Measurements from ENCODE around the gene KDR.

The KDR gene

DNA sequence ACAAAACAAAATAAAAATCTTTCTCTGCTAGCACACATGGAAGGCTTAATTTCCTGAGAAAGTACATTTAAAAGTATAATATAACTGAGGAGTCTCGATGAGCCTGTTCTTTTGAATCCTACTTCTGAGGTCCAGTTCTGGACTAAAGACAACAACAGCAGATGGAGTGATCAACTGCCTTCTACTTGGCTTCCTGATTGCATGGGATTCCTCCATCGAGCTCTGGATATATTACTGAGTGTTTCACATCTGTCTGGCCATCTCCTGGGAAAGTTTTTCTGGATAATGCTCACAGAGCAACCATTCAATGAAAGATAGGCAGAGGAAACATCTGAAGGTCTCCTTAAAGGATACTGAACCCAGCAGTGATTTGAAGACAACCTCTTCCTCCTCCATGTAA lies 42.6 kb downstream of the KDR start:
- H3K4me3 ChIP-seq (ENCODE audit: low read depth, low read length), result no peak overlapping the region
- no peak for DNase-seq (ENCODE audit: low read depth)
- TF ChIP-seq CTCF (IDR thresholded peaks at IDR 0.05; ENCODE audit: insufficient read depth, low read depth, low read length, missing control alignments), result no peak

- no peak overlapping the region for H3K4me3 ChIP-seq (ENCODE audit: low read depth, low read length)
- no peak for DNase-seq (ENCODE audit: low read depth)
- no peak for TF ChIP-seq CTCF (IDR thresholded peaks at IDR 0.05; ENCODE audit: insufficient read depth, low read depth, low read length, missing control alignments)
These were observed 45.1 kb downstream of the KDR start for GRCh38 chr4:55080174-55080865.

DNA sequence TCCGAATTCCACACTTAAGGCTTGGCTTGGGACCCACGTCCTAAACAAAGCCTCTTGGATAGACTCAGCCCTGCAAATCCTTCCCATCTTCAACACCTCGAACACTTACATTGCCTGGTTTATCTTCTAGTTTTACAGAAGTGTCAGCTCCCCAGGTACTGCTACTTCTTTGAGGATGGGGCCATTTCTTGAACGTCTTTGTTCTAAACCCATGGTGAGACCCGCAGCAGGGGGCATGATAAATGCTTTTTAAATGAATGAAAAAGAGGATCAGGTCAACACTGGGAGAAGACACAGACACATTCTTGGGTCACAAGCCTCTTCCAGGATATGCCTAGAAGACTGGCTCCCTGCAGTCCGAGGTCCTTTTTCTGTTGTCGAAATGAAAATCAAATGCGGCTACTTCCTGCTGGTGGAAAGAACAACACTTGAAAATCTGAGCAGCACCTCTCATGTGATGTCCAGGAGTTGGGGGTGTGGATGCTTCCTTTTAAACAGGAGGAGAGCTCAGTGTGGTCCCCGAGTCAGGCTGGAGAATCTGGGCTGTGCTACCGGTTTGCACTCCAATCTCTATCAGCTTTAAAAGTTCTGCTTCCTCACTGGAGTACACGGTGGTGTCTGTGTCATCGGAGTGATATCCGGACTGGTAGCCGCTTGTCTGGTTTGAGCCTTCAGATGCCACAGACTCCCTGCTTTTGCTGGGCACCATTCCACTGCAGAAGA lies 45.8 kb downstream of the KDR start:
- no peak overlapping the region for H3K4me3 ChIP-seq (ENCODE audit: low read depth, low read length)
- DNase-seq (ENCODE audit: low read depth), result no peak
- TF ChIP-seq CTCF (IDR thresholded peaks at IDR 0.05; ENCODE audit: insufficient read depth, low read depth, low read length, missing control alignments), result no peak

GRCh38 chr4:55078987-55079386 lies 46.4 kb downstream of the KDR start:
- DNase-seq (ENCODE audit: low read depth), result no peak
- TF ChIP-seq CTCF (IDR thresholded peaks at IDR 0.05; ENCODE audit: insufficient read depth, low read depth, low read length, missing control alignments), result no peak

GRCh38 chr4:55077577-55077976 lies 47.8 kb downstream of the KDR start:
- TF ChIP-seq CTCF (IDR thresholded peaks at IDR 0.05; ENCODE audit: insufficient read depth, low read depth, low read length, missing control alignments), result no peak

More at GRCh38 chr4:55078987-55079386, 46.4 kb downstream of the KDR start:
- no peak overlapping the region for H3K4me3 ChIP-seq (ENCODE audit: low read depth, low read length)

GRCh38 chr4:55075823-55076716 lies 49.3 kb downstream of the KDR start:
- no peak for DNase-seq (ENCODE audit: low read depth)
- no peak for TF ChIP-seq CTCF (IDR thresholded peaks at IDR 0.05; ENCODE audit: insufficient read depth, low read depth, low read length, missing control alignments)
- no peak overlapping the region for H3K4me3 ChIP-seq (ENCODE audit: low read depth, low read length)

More at GRCh38 chr4:55077577-55077976, 47.8 kb downstream of the KDR start:
- no peak overlapping the region for H3K4me3 ChIP-seq (ENCODE audit: low read depth, low read length)
- no peak for DNase-seq (ENCODE audit: low read depth)
